Vagina (tissue), 2 donors: ENCODE results near the gene CFAP20.

Source experiments
- POLR2A ChIP-seq, 2 donors: fragments of 450-650 bp; IDR thresholded peaks; one replicate each; pipeline ENCODE4 v1.6.1; 2017; ENCODE audit warnings: antibody characterized with exemption in 2 of 2, mild to moderate bottlenecking in 2 of 2, moderate library complexity in 2 of 2
- TF ChIP-seq, protein P1 (sequence below), 3 experiments: fragments of 450-650 bp in 2 of 3; fragments of 200-600 bp in 1 of 3; sonication (generic) in 1 of 3; IDR thresholded peaks; one replicate each; pipeline ENCODE4 v1.5.1; 2017 to 2019; ENCODE audit warnings: antibody characterized with exemption in 3 of 3, mild to moderate bottlenecking in 2 of 3, moderate library complexity in 2 of 3

DNA sequence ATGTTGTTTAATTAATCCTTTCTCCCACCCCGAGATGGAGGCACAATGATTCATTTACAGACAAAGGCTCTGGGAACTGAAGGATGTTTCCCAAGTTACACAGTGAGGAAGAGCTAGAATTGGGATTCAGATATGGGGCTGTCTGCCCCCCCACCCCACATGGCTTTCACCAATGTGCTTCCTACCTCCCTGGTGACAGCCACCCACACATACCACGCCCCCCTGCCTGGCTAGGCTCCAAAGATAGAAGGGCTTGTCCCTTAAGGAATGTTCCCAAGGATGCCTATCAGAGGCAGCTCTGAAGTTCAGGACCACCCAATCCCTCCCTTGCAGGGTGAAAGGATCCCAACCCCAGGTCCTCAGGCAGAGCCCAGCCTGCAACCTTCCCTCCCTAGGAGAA lies 32.9 kb downstream of the CFAP20 start:
- TF ChIP-seq POLR2A (IDR thresholded peaks at IDR 0.05): no peak
- TF ChIP-seq, protein P1, sequence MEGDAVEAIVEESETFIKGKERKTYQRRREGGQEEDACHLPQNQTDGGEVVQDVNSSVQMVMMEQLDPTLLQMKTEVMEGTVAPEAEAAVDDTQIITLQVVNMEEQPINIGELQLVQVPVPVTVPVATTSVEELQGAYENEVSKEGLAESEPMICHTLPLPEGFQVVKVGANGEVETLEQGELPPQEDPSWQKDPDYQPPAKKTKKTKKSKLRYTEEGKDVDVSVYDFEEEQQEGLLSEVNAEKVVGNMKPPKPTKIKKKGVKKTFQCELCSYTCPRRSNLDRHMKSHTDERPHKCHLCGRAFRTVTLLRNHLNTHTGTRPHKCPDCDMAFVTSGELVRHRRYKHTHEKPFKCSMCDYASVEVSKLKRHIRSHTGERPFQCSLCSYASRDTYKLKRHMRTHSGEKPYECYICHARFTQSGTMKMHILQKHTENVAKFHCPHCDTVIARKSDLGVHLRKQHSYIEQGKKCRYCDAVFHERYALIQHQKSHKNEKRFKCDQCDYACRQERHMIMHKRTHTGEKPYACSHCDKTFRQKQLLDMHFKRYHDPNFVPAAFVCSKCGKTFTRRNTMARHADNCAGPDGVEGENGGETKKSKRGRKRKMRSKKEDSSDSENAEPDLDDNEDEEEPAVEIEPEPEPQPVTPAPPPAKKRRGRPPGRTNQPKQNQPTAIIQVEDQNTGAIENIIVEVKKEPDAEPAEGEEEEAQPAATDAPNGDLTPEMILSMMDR (IDR thresholded peaks at IDR 0.05): no peak
